H1 (cell line): ENCODE data around the gene GATB. TPM values are rescaled to one million over a fixed set of nuclear protein-coding genes. Genes with fewer than 3 reads are reported as not detected.

ENCODE experiments used
- CTCF ChIA-PET: fragments of 300-600 bp; sonication (Branson Sonifier 250); formaldehyde crosslinking; loops from one replicate; lab custom pipeline; 2021; ENCODE audit not compliant: partially characterized antibody; lab: Charles Lee
- POLR2A ChIA-PET: fragments of 300-600 bp; sonication (Branson Sonifier 250); formaldehyde crosslinking; loops from one replicate; lab custom pipeline; 2021; ENCODE audit warnings: inconsistent platforms; ENCODE audit not compliant: partially characterized antibody; lab: Charles Lee
- DNase-seq, 2 experiments: peaks; one replicate each; pipeline versions ENCODE4 v3.0.0 to v3.0.0-alpha.2; 2010 to 2022; ENCODE audit warnings: low spot score in 2 of 2, low read depth in 1 of 2, mixed read lengths in 1 of 2
- FAIRE-seq: peaks from 2 replicates; lab custom pipeline; 2011; peaks lifted over from hg19 to GRCh38; lab: Jason Lieb, UNC
- H2AFZ ChIP-seq: 2 replicates; pipeline ENCODE4 v1.8.1; 2012; ENCODE audit warnings: low read length, inconsistent platforms
- H2AK5ac ChIP-seq: 2 replicates; pipeline ENCODE4 v1.6.1; 2013; ENCODE audit warnings: low read depth, low read length
- H2BK120ac ChIP-seq: replicated peaks from 2 replicates; pipeline ENCODE3; 2013; ENCODE audit warnings: low read depth, low read length, inconsistent platforms
- H2BK12ac ChIP-seq: 2 replicates; pipeline ENCODE4 v1.6.1; 2013; ENCODE audit warnings: low read depth, low read length
- H2BK15ac ChIP-seq: 2 replicates; pipeline ENCODE4 v1.6.1; 2013; ENCODE audit warnings: low read length
- H2BK20ac ChIP-seq: 2 replicates; pipeline ENCODE4 v1.6.1; 2013; ENCODE audit warnings: low read length
- H2BK5ac ChIP-seq: 2 replicates; pipeline ENCODE4 v1.6.1; 2013; ENCODE audit warnings: low read depth, low read length
- H3K14ac ChIP-seq: 2 replicates; pipeline ENCODE4 v1.6.1; 2013; ENCODE audit warnings: inconsistent platforms; ENCODE audit not compliant: insufficient read length
- H3K18ac ChIP-seq: 2 replicates; pipeline ENCODE4 v1.6.1; 2013; ENCODE audit warnings: low read length; ENCODE audit errors: extremely low read depth
- H3K23ac ChIP-seq: 2 replicates; pipeline ENCODE4 v1.6.1; 2013; ENCODE audit warnings: inconsistent platforms; ENCODE audit not compliant: insufficient read length
- H3K23me2 ChIP-seq: 2 replicates; pipeline ENCODE4 v1.6.1; 2013; ENCODE audit warnings: low read depth, low read length
- H3K27ac ChIP-seq: 2 replicates; pipeline ENCODE4 v1.6.1; 2011; ENCODE audit warnings: low read depth, low read length, inconsistent platforms
- H3K27me3 ChIP-seq, 4 experiments: replicated peaks in 1 of 4; 1 replicate in 1 of 4; 2 replicates in 3 of 4; pipeline versions ENCODE4 v1.6.1 to v1.8.1; 2011 to 2013; ENCODE audit warnings: low read length in 3 of 4, mild to moderate bottlenecking in 3 of 4, inconsistent platforms in 2 of 4, mixed read lengths in 2 of 4, moderate library complexity in 1 of 4; ENCODE audit not compliant: control insufficient read depth in 3 of 4, insufficient read depth in 3 of 4; ENCODE audit errors: extremely low read depth in 1 of 4
- H3K36me3 ChIP-seq, 4 experiments: 2 replicates each; pipeline versions ENCODE4 v1.6.1 to v1.8.1; 2011 to 2013; ENCODE audit warnings: mild to moderate bottlenecking in 4 of 4, low read length in 3 of 4, moderate library complexity in 2 of 4, control low read depth in 1 of 4, inconsistent platforms in 1 of 4; ENCODE audit not compliant: insufficient read depth in 4 of 4, control insufficient read depth in 2 of 4
- H3K4ac ChIP-seq: replicated peaks from 2 replicates; pipeline ENCODE3; 2013; ENCODE audit warnings: low read length, low read depth, mixed read lengths, inconsistent platforms; ENCODE audit not compliant: insufficient read length
- H3K4me1 ChIP-seq, 4 experiments: replicated peaks in 1 of 4; 1 replicate in 1 of 4; 2 replicates in 3 of 4; pipeline versions ENCODE4 v1.6.1 to v1.8.1; 2011 to 2013; ENCODE audit warnings: low read length in 3 of 4, inconsistent platforms in 2 of 4, mixed read lengths in 1 of 4; ENCODE audit not compliant: insufficient read depth in 4 of 4, control insufficient read depth in 3 of 4
- H3K4me2 ChIP-seq, 2 experiments: 2 replicates each; pipeline versions ENCODE4 v1.6.1 to v1.8.1; 2011 to 2013; ENCODE audit warnings: low read depth in 2 of 2, low read length in 2 of 2, control low read depth in 1 of 2, inconsistent platforms in 1 of 2, mild to moderate bottlenecking in 1 of 2; ENCODE audit not compliant: insufficient read depth in 1 of 2
- H3K4me3 ChIP-seq, 4 experiments: fragments of 200-600, 300-600 bp in 1 of 4; sonication (generic), shearing (Covaris generic), sonication (Bioruptor Twin) in 1 of 4; 2 replicates each; pipeline versions ENCODE4 v1.5.1 to v1.8.1; 2011 to 2016; ENCODE audit warnings: low read length in 4 of 4, low read depth in 3 of 4, control low read depth in 2 of 4, inconsistent platforms in 2 of 4, mild to moderate bottlenecking in 2 of 4, mixed read lengths in 1 of 4, moderate library complexity in 1 of 4; ENCODE audit not compliant: insufficient read depth in 2 of 4; ENCODE audit errors: extremely low read depth in 1 of 4
- H3K56ac ChIP-seq: replicated peaks from 2 replicates; pipeline ENCODE3; 2013; ENCODE audit warnings: low read depth, mild to moderate bottlenecking, mixed read lengths, low read length, inconsistent platforms; ENCODE audit not compliant: insufficient read length
- H3K79me1 ChIP-seq: 2 replicates; pipeline ENCODE4 v1.6.1; 2013; ENCODE audit warnings: low read depth, low read length, control low read depth
- H3K79me2 ChIP-seq, 2 experiments: 2 replicates each; pipeline versions ENCODE4 v1.6.1 to v1.8.1; 2012 to 2013; ENCODE audit warnings: low read length in 2 of 2, mild to moderate bottlenecking in 2 of 2, inconsistent platforms in 1 of 2; ENCODE audit not compliant: insufficient read depth in 2 of 2, control insufficient read depth in 1 of 2
- H3K9ac ChIP-seq, 4 experiments: replicated peaks in 1 of 4; 1 replicate in 1 of 4; 2 replicates in 3 of 4; pipeline versions ENCODE4 v1.6.1 to v1.8.1; 2011 to 2013; ENCODE audit warnings: low read depth in 3 of 4, low read length in 3 of 4, control low read depth in 2 of 4, mild to moderate bottlenecking in 2 of 4, moderate library complexity in 2 of 4, inconsistent platforms in 1 of 4; ENCODE audit errors: extremely low read depth in 1 of 4
- H3K9me3 ChIP-seq, 2 experiments: 2 replicates each; pipeline versions ENCODE4 v1.6.1 to v1.8.1; 2012 to 2013; ENCODE audit warnings: mild to moderate bottlenecking in 2 of 2, moderate library complexity in 2 of 2, control low read depth in 1 of 2, inconsistent platforms in 1 of 2, low read depth in 1 of 2, low read length in 1 of 2, mixed read lengths in 1 of 2; ENCODE audit not compliant: insufficient read depth in 2 of 2
- H4K20me1 ChIP-seq, 2 experiments: replicated peaks in 1 of 2; 2 replicates each; pipeline versions ENCODE3 to v1.8.1; 2011 to 2013; ENCODE audit warnings: inconsistent platforms in 2 of 2, low read length in 2 of 2, mild to moderate bottlenecking in 1 of 2; ENCODE audit not compliant: insufficient read depth in 2 of 2, control insufficient read depth in 1 of 2
- H4K5ac ChIP-seq: 2 replicates; pipeline ENCODE4 v1.6.1; 2013; ENCODE audit warnings: low read length, low read depth, mixed read lengths, inconsistent platforms; ENCODE audit not compliant: insufficient read length
- H4K8ac ChIP-seq: 2 replicates; pipeline ENCODE4 v1.8.0; 2013; ENCODE audit warnings: mild to moderate bottlenecking, moderate library complexity, low read length, inconsistent platforms; ENCODE audit not compliant: insufficient read depth; ENCODE audit errors: extremely low read depth
- H4K91ac ChIP-seq: replicated peaks from 2 replicates; pipeline ENCODE3; 2013; ENCODE audit warnings: low read length, mixed read lengths, inconsistent platforms; ENCODE audit not compliant: insufficient read length
- ATF2 ChIP-seq: IDR thresholded peaks from 2 replicates; pipeline ENCODE4 v1.6.1; 2012; ENCODE audit warnings: low read length, inconsistent platforms
- BACH1 ChIP-seq: IDR thresholded peaks from 2 replicates; pipeline ENCODE4 v1.6.1; 2012; ENCODE audit warnings: low read length, improper control_type of control experiment
- CHD1 ChIP-seq: IDR thresholded peaks from 2 replicates; pipeline ENCODE4 v1.6.1; 2012; ENCODE audit warnings: low read depth, low read length, improper control_type of control experiment
- EGR1 ChIP-seq: IDR thresholded peaks from 2 replicates; pipeline ENCODE4 v1.6.1; 2011; ENCODE audit warnings: low read depth, low read length, borderline replicate concordance
- GABPA ChIP-seq: IDR thresholded peaks from 2 replicates; pipeline ENCODE4 v1.6.1; 2011; ENCODE audit warnings: mild to moderate bottlenecking, low read length, moderate library complexity, borderline replicate concordance; ENCODE audit not compliant: insufficient read depth
- GTF2F1 ChIP-seq: IDR thresholded peaks from 2 replicates; pipeline ENCODE4 v1.6.1; 2012; ENCODE audit warnings: low read depth, low read length, improper control_type of control experiment, borderline replicate concordance
- POLR2A ChIP-seq, 2 experiments: IDR thresholded peaks; 1 replicate in 1 of 2; 2 replicates in 1 of 2; pipeline ENCODE4 v1.6.1; 2011; ENCODE audit warnings: low read depth in 2 of 2, low read length in 2 of 2, mild to moderate bottlenecking in 2 of 2; ENCODE audit errors: control extremely low read depth in 1 of 2
- POLR2AphosphoS5 ChIP-seq: IDR thresholded peaks from 2 replicates; pipeline ENCODE4 v1.6.1; 2011; ENCODE audit warnings: low read depth, low read length
- RNF2 ChIP-seq: fragments of 200-900, 300-1000 bp; sonication (generic); IDR thresholded peaks from 2 replicates; pipeline ENCODE4 v1.7.1; 2016; ENCODE audit warnings: borderline replicate concordance, low read depth, mild to moderate bottlenecking, antibody characterized with exemption, low read length; ENCODE audit not compliant: poor library complexity, severe bottlenecking; ENCODE audit errors: missing control alignments
- RXRA ChIP-seq: IDR thresholded peaks from 2 replicates; pipeline ENCODE4 v1.6.1; 2011; ENCODE audit warnings: low read depth, mild to moderate bottlenecking, low read length, moderate library complexity; ENCODE audit not compliant: insufficient read depth
- SIN3A ChIP-seq, 2 experiments: IDR thresholded peaks in 1 of 2; conservative IDR thresholded peaks in 1 of 2; 2 replicates each; pipeline ENCODE4 v1.6.1; 2011 to 2012; ENCODE audit warnings: low read length in 2 of 2, improper control_type of control experiment in 1 of 2, low read depth in 1 of 2, mild to moderate bottlenecking in 1 of 2
- SRF ChIP-seq: IDR thresholded peaks from 2 replicates; pipeline ENCODE4 v1.6.1; 2011; ENCODE audit warnings: mild to moderate bottlenecking, low read depth, low read length, moderate library complexity
- TBP ChIP-seq: IDR thresholded peaks from 2 replicates; pipeline ENCODE4 v1.6.1; 2011; ENCODE audit warnings: low read depth, low read length, improper control_type of control experiment
- WGBS, 2 experiments: shearing (Covaris generic) in 1 of 2; methylation state at CpG; one replicate each; pipeline versions ENCODE4 v1.1.6 to v1.1.7; 2013 to 2015; ENCODE audit warnings: low lambda C conversion rate in 2 of 2, mixed read lengths in 2 of 2, inconsistent platforms in 1 of 2, low coverage in 1 of 2, missing lambda C conversion rate in 1 of 2; ENCODE audit not compliant: insufficient replicate concordance in 2 of 2, insufficient coverage in 1 of 2, insufficient read length in 1 of 2; ENCODE audit errors: extremely low coverage in 1 of 2, missing lambda C conversion rate in 1 of 2; 5-methylcytosine and 5-hydroxymethylcytosine counted together
- polyA plus RNA-seq, 7 experiments: library from polyadenylated mRNA; depleted of rRNA in 3 of 7; stranded (reverse) in 5 of 7; unstranded in 2 of 7; fragments of >200 nt in 5 of 7; fragments of 200-250 nt in 2 of 7; gene quantifications; 1 replicate in 5 of 7; 2 replicates in 1 of 7; 4 replicates in 1 of 7; pipeline versions ENCODE4 v1.2.1 to v1.2.3, GENCODE V29; 2011 to 2013; ENCODE audit warnings: missing spikeins in 2 of 7, mixed read lengths in 2 of 7
- total RNA-seq: library from RNA; stranded (reverse); fragmentation: NEBNext Ultra II Directional; extraction: Animal tissue kit (Norgen Biotek cat#: 25700); gene quantifications from 2 replicates; pipeline ENCODE4 v1.2.1, GENCODE V29; 2021

Gene GATB
- total and polyA plus RNA-seq, 2 of the 8 experiments (the other 6 are each of a cell fraction or from before 2014, with no cell fraction given), result 15.3 to 18.0 TPM

GRCh38 chr4:151667048-151667447 is 93.8 kb downstream of the GATB start:
- Histone ChIP-seq H2BK120ac (no peak overlapping the region), H2BK15ac (no peak overlapping the region), H4K8ac (no peak overlapping the region), H3K23ac (no peak overlapping the region), H4K91ac (no peak overlapping the region), H3K4me3 (no peak overlapping the region), H2BK20ac (no peak overlapping the region), H3K23me2 (no peaks in the 10 kb centered on the region), H3K79me2 (no peaks in the 10 kb centered on the region), H4K20me1 (peaks cover 0 to 2% of the 10 kb centered on the region in 2 experiments), H3K9me3 (no peaks in the 10 kb centered on the region), H4K5ac (no peak overlapping the region), H3K14ac (no peak overlapping the region), H3K27ac (no peak overlapping the region), H3K4me2 (no peak overlapping the region), H3K4ac (no peak overlapping the region), H2AFZ (no peak overlapping the region), H3K56ac (no peak overlapping the region), H3K27me3 (no peaks in the 10 kb centered on the region), H2AK5ac (no peak overlapping the region), H2BK12ac (no peak overlapping the region), H3K36me3 (peaks cover 0 to 16% (median 7%) of the 10 kb centered on the region in 4 experiments; a peak in 5 of 8 replicates), H3K9ac (no peak overlapping the region), H2BK5ac (no peak overlapping the region), H3K79me1 (no peaks in the 10 kb centered on the region; the same call in 1 of the 2 replicates), H3K18ac (no peak overlapping the region), H3K4me1 (no peaks in the 10 kb centered on the region)
- WGBS, 2 experiments, result 84% methylated on average over 3 of the region's 3 CpGs; no CpG with 5 or more reads in 1 of the 2 experiments
- CTCF ChIA-PET, result interaction anchor here (1.1 to 1.5 kb wide), 2 partner anchors 9 to 649 kb away, joined by 3 read pairs; no protein-coding TSS in a partner anchor
- POLR2A ChIA-PET, result interaction anchor here (1.3 kb wide), 1 partner anchor 28 kb away, joined by 3 read pairs; no protein-coding TSS in a partner anchor
- DNase-seq (no peak), FAIRE-seq (no peak)
- TF ChIP-seq ATF2, result no peak
- no peak for TF ChIP-seq CHD1
- no peak for TF ChIP-seq GTF2F1
- no peak for TF ChIP-seq BACH1
- no peak for TF ChIP-seq EGR1
- TF ChIP-seq TBP, result no peak
- no peak for TF ChIP-seq POLR2A (IDR thresholded peaks at IDR 0.05; ENCODE audit: control extremely low read depth in 1 of 2, low read depth in 2 of 2, low read length in 2 of 2)
- TF ChIP-seq POLR2AphosphoS5, result no peak
- no peak for TF ChIP-seq RNF2
- TF ChIP-seq GABPA, result no peak
- no peak for TF ChIP-seq SIN3A (conservative IDR thresholded peaks at IDR 0.05 in 1 of 2, IDR thresholded peaks at IDR 0.05 in 1 of 2; ENCODE audit: low read depth in 1 of 2, low read length in 2 of 2)
- no peak for TF ChIP-seq SRF
- no peak for TF ChIP-seq RXRA
